ENCODE measurements around the gene TNC.

GRCh38 chr9:115115924-115116323 lies 2.0 kb downstream of the TNC start:
- TF ChIP-seq POLR2A (IDR thresholded peaks at IDR 0.05) (no peak), CTCF (IDR thresholded peaks at IDR 0.05) (no peak), EP300 (IDR thresholded peaks at IDR 0.05) (no peak)
